ENCODE data around the gene XPO6.

- no peak for TF ChIP-seq ZBTB43 (CRISPR knock-in tag; conservative IDR thresholded peaks at IDR 0.05)
- no peak for TF ChIP-seq CTCF (CRISPR knock-in tag; IDR thresholded peaks at IDR 0.05)
- TF ChIP-seq RBM39 (IDR thresholded peaks at IDR 0.05; ENCODE audit: low read depth, low read length, poor library complexity, severe bottlenecking): no peak
- no peak for TF ChIP-seq TBL1XR1 (IDR thresholded peaks at IDR 0.05; ENCODE audit: borderline replicate concordance, low read length, partially characterized antibody)
These were observed 150.2 kb downstream of the XPO6 start for GRCh38 chr16:28061352-28062101.
